ENCODE measurements around the gene MMD.
A peak's percentile ranks its signal among the peaks of the same experiment; 100 is the strongest.
"Not testable (repeated sequence)": the region's sequence is repeated elsewhere in the genome, so short reads cannot be mapped to it uniquely, and the experiment has no call there.

MMD gene, protein sequence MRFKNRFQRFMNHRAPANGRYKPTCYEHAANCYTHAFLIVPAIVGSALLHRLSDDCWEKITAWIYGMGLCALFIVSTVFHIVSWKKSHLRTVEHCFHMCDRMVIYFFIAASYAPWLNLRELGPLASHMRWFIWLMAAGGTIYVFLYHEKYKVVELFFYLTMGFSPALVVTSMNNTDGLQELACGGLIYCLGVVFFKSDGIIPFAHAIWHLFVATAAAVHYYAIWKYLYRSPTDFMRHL

DNA sequence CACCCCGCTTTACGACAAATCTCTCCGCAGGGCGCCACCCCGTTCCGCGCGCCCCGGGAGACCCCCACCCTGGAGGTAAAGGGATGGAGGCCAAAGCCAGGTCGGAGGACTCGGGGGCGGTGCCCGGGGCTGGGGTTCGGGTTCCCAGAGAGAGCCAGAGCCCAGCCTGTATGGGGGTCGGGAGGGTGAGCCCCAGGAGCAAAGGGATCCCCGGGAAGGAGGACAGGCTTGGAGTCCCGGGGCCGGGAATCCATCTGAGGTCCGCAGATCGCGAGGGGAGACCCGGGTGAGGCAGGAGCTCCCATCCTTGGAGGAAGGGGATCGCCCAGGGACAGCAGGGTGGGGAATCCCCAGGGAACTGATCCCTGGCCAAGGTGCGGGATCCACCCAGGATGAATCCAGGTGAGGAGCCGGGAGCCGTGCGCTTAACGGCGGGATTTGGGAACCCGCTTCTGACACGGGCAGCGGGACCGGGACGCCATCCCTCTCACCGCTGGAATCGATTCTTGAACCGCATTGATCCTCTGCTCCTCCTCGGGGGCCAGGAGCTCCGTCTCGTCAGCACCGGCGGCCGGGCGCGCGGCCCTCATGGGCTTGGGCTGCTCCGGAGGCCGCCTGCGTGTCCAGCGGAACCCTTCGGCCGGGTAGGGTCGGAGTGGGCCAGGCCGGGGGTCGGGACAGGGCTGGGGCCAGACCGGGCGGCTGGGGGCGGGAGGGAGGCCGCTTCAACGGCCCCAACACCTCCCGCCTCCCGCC lies at the start of gene MMD:
Gene MMD (minus strand): TSS at position 657 of the 756 bp plus-strand sequence. CDS start 140 bp downstream, at position 517.
- no peak for DNase-seq (ENCODE audit: low read depth in 4 of 4, low spot score in 1 of 4)

DNA sequence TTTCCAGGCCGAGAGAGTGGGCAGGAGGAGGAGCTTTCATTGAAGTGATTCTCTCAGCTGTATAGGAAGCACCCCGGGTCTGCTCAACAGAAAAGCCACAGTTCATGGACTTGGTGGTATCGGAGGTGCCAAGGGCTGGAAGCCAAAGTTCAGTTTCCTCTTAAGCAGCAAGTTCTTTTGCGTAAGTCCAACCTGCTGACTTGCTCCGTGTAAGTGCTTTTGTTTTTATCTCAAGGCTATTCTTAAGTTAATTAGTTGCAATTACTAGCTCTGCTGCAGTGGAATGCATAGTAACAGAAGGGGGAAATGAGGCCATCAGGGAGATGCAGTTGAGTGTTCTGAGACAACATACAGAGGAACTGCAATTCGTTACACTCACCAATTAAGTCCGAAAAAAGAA lies 45.0 kb upstream of the MMD start:
- no peak for DNase-seq (ENCODE audit: low read depth in 4 of 4, low spot score in 1 of 4)

DNA sequence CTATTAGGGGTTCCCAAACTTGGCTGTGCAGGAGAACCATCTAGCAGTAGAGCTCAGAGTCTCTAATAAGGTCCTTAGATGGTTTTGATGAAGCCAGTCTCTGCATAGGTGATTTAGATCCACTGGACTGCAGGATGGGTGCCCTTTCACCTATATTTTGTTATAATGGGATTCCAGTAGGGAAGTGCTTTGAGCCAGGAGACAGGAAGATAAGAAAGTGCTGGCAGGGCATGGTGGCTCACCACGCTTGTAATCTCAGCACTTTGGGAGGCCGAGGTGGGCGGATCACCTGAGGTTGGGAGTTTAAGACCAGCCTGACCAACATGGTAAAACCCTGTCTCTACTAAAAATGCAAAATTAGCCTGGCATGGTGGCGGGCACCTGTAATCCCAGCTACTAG lies 44.1 kb upstream of the MMD start:
- not testable (repeated sequence) for DNase-seq (ENCODE audit: low read depth in 4 of 4, low spot score in 1 of 4)

DNA sequence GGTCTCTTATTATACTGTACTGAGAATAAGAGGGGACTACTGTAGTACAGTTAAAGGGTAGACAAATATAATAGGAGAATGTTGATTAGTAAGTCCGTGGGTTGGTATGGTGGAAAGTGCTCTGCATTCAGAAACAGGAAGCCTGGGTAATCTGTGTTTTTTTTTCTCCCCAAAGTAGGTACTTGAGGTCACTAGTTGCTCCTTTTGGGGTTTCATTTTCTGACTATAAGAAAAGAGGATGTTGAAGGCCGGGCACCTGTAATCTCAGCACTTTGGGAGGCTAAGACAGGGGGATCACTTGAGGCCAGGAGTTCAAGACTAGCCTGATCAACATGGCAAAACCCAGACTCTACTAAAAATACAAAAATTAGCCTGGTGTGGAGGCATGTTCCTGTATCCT lies 42.0 kb upstream of the MMD start:
- DNase-seq (ENCODE audit: low read depth in 4 of 4, low spot score in 1 of 4): no peak

DNA sequence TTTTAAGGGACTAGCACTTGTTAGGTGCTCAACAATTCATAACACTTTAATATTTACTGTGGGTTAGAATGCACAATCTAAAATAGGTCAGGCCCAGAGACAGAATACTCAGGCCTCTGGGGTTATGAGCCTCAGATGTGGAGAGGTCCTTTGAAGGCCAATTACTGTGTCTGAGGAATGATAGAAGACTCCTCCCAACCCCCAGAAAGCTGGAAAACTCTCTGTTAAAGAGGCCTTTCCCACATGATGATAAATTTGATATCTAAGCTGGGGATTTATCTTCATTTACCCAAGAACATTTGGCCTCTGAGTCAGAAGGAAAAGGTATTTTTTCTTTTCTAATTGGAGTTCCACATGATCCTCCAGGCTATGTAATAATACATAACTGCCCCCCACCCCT lies 41.1 kb upstream of the MMD start:
- DNase-seq (ENCODE audit: low read depth in 4 of 4, low spot score in 1 of 4): no peak

DNA sequence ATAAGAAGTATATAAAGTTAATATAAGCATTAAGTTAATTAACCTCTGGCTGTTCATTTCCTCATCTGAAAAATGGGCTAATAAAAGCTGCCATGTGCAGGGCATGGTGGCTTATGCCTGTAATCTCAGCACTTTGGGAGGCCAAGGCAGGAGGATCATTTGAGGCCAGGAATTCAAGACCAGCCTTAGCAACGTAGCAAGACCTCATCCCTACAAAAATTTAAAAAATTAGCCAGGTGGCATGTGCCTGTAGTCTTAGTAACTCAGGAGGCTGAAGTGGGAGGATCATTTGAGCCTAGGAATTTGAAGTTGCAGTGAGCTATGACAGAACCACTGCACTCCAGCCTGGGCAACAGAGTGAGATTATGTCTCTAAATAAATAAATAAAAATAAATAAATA lies 40.6 kb upstream of the MMD start:
- DNase-seq (ENCODE audit: low read depth in 4 of 4, low spot score in 1 of 4): no peak

DNA sequence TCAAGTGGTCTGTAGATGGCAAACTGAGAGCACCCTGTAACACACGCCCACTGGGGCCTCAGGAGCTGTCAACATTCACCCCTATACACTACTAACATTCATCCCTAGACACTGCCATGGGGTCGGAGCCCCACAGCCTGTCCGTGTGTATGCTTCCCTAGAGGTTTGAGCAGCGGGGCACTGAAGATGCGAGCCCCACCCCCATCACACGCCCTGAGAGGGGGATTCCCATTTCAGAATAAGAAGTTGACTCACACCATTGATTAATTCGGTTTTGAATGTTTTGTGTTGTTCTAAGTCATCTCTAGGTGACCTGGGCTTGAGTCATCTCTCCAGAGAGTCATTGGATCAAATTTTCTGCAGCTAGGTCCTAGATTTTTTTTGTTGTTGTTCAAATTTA lies 37.3 kb upstream of the MMD start:
- peak; percentile 30 to 56 (median 44) for DNase-seq (ENCODE audit: low read depth in 4 of 4, low spot score in 1 of 4)

DNA sequence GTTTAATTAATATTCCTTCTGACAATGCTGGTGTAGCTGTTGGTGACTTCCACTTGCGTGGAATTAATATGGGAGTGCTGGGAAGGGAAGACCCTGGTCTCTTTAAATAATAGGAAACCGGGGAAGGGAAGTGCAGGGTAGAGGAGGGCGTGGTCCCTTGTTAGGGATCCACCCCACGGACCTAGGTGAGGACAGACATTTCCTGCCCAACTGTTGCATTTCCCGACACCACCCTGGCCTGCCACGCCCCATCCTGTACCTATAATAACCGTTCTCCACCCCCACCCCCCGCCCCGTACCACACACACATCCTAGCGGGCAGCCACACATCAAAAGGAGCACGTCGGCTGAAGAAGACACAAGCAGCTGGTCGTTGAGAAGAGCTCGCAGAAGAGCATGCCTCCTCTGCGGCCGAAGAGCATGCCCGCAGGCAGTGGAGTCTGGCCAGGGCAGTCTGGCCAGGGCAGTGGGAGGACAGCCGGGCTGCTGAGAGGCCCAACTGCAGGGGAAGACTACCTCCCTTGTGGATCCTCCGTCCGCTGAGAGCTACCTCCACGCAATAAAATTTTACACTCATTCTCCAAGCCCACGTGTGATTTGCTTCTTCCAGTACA lies 36.8 kb upstream of the MMD start:
- DNase-seq (ENCODE audit: low read depth in 4 of 4, low spot score in 1 of 4): no peak

DNA sequence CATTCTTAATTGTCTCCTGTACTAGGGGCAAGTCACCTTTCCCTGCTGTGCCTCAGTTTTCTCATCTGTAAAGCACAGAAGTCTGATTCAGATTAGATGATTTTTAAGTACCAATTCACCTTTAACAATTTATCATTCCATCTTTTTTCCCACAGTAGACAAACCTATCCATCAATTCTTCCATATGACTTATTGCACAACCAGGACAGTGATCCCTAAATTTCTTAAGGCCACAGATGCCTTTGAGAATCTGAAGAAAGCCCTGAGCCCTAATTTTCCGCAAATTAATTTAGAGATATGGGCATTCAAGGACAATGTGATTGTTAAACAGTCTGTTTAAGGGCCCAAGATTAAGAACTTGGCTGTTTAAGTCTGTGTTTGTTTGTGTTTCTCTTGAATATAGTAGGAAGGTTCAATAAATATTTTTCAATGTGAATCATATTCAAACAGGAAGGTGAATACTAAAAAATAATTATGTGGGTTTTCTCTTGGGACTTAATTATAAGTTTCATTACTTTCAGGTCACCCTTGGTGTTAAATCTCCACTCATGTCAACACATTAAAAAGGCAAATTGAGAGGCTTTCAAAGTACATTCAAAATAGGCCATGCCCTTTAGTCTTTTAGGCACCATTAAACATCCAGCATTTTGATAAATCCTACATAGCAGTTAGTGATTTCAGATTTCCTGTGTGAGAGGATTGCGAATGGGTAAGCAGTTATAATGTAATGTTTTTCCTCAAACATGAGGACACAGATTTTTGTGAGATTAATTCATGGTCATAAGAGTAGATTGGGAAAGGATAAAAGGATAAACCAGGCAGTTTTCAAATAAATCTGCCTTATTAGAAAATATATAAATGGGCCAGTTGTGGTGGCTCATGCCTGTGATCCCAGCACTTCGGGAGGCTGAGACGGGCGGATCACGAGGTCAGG lies 34.9 kb upstream of the MMD start:
- no peak for DNase-seq (ENCODE audit: low read depth in 4 of 4, low spot score in 1 of 4)

DNA sequence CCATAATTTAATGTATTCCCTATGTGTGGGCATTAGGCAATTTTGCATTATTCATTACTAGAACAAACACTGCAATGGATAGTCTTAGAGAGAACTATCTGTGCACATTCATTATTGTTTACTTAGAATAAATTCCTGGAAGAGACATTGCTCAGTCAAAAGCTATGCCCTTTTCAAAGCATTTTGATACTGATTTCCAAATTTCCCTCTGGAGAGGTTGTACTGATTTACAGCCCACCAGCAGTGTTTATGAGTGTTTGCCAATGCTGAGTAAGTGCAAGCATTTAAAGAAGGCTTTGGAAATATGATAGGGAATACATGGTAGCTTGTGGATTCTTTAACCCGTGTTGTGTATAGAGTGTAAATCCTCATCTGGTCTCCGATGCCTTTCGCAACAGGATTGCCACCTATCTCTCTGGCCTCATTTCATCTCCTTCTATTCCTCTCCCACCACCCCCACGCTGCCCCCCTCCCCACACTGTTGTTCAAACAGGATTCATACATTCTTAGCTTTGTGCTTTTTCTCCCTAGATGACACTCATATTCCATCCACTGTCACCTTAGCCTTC lies 33.4 kb upstream of the MMD start:
- DNase-seq (ENCODE audit: low read depth in 4 of 4, low spot score in 1 of 4): no peak

DNA sequence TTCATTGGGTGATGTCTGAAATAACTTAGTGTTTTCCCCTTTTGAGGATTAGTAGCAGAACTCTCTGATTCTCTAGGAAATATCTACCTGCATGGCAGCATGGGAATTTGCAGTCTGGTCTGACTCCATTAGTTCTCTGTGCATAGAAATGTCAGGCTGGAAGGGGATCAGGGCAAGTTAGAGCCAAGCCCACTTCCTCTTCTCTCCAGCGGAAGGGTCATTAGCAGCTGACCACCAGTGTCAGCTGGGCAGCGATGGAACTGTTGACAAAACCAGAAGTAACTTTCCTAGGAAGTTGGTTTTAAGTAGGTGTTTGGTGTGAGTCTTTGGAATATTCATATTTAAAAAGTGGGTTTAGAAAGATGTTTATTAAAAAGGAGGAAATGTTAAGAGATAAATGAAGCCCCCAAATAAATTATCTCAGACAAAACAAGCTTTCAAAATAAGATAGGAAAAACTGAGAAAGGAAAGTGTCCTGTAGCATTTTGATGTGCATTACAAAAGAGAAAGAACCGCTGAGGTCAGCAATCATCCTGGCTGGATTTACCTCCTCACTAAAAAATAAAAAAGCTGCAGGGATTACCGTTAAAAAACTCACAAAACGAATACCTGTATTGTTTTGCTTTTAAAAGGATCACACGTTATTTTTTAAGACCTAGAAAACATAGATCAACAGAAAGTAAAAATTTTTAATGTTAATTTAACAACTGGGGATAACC lies 32.4 kb upstream of the MMD start:
- no peak for DNase-seq (ENCODE audit: low read depth in 4 of 4, low spot score in 1 of 4)

DNA sequence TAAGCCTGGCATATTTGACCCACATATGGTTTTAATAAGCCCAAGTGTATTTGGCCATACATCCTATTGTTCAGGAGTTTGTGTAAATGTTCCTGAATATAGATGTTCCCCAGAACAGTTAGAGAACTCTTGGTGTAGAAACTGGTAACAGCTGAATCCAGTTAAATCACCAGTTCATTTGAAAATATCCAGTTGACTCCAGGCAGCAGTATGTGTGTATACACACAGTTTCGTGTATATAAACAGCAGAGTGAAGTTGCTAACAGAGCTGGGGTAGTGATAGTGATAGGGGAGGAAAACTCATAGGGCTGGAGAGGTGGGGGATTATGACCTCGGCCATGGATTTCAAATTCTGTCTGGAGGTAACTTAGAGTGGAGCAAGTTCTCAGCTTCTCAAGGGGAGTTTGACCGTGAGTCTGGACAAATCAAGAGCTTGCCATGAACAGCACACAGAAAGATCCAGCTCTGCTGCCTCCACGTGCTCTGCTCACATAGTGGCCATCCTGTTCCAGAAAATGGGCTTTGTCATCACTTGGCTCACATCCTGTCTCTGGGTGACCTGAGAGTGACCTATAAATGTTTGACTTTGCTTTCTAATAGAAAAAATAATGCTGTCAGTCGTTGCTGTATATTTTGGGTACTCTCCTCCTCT lies 30.6 kb upstream of the MMD start:
- DNase-seq (ENCODE audit: low read depth in 4 of 4, low spot score in 1 of 4): no peak

DNA sequence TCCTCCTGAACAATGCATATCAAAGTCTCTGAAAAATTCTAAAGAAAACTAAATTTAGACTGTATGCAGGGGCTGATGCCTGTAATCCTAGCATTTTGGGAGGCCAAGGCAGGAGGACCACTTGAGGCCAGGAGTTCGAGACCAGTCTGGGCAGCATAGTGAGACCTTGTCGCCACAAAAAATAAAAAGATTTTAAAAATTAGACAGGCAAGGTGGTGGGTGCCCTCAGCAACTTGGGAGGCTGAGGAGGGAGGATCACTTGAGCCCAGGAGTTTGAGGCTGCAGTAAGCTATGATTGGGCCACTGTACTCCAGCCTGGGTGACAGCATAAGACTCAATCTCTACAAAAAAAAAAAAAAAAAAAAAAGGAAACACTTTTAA lies 30.1 kb upstream of the MMD start:
- DNase-seq (ENCODE audit: low read depth in 4 of 4, low spot score in 1 of 4): no peak

DNA sequence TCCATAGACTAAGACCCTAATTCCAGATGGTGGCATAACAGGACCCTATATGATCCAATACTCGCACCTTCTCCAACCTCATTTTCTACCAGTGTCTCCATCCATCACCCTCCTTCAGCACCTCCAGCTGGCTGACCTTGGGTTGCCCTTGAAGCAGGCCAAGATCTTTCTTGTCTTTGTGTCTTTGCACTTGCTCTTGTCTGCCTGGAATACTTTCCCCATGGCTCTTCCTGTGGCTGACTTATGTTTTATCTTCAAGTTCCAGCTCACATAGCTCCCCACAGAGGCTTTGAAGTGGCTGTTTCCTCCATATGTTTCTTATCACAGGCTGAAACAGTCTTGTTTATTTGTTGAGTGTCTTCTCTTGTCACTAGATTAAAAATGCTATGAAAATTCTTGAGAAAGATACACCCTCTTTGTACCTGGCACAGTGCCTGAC lies 29.6 kb upstream of the MMD start:
- no peak for DNase-seq (ENCODE audit: low read depth in 4 of 4, low spot score in 1 of 4)

DNA sequence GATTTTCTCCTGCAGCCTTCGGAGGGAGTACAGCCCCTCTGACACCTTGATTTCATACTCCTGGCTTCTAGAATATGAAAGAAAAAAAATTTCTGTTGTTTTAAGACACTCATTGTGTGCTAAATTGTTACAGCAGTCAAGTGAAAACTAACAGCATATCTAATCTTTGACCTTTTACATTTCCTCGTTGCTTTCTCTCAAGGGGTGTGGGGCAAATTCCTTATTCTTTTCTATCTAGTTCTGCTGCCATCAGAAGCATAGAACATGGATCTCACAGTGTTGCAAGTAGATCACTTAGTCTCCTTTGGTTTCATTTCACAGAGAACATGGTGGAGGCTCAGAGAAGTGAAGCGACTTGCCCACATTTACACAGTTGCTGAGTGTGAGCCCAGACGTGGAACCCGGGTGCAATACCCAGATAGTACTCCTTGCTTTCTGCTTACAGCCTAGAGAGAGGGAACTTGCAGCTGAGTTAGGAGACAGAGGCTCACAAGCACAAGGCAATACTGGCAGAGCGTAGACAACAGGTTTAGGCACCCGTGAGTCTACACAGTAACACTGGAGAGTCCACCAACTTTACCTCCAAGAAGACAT lies 28.7 kb upstream of the MMD start:
- DNase-seq (ENCODE audit: low read depth in 4 of 4, low spot score in 1 of 4): no peak

DNA sequence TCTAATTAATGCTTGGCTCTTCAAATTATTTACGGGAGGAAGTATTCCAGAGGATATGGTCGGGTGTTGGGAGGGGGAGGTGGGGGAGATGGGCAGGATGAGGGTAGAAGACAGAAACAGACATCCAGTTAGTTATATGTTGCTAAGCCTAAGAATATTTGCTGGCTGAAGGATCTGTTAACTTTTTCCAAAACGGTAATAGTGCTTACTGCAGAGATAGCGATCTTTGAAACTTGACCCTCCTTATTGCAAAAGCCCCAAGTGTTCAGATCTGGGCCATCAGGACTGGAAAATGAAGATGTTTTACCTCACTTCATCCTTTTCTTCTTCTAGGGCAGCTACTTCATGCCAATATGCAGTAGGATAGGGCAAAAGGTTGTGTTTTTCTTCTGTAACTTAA lies 27.0 kb upstream of the MMD start:
- no peak for DNase-seq (ENCODE audit: low read depth in 4 of 4, low spot score in 1 of 4)

DNA sequence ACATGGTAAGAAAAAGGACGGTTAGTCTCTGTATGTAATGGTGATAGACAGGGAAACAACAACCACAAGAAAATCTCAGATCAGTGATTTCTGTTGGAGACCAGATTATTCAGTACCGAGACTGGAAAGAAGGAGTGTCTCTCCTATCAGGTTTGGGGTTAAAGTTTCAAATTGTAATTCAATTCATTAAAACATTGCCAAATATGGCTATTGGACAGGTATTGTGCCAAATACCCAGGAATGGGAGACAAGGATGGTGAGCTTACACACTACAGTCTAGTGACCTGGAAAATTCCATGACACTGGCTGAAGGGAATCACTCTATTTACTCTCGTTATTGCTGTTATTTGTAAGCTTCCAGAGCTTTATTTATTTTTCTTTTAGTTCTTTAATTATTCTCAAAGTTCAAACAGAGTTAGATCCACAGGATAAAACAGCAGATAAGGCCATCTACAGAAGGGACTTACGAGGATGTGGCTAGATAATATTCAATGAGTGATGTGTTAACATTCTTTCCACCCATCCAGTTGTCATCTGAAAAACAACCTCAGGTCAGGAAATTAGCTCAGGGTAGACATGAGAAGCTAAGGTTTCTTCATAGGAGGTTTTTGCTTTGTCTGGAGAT lies 25.1 kb upstream of the MMD start:
- DNase-seq (ENCODE audit: low read depth in 4 of 4, low spot score in 1 of 4): no peak

DNA sequence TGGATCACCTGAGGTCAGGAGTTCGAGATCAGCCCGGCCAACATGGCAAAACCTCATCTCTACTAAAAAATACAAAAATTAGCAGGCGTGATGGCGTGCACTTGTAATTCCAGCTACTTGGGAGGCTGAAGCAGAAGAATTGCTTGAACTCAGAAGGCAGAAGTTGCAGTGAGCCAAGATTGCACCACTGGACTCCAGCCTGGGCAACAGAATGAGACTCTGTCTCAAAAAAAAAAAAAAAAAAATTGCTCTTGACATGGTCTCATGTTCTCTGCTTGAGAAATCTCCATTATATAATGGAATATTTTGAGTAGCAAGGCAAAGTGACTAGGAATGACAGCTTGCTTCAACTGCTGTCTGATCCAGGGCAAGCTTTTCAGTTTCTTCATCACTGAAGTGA lies 24.4 kb upstream of the MMD start:
- not testable (repeated sequence) for DNase-seq (ENCODE audit: low read depth in 4 of 4, low spot score in 1 of 4)

All from stimulated activated CD4-positive, alpha-beta T cell treated with anti-CD3 and anti-CD28 coated beads, Interleukin-1b, Interleukin-23, amount 100 ng/mL, for 24 hours (primary cell).